AML-193 (cell line): Measurements from ENCODE around the gene SPNS3.

ENCODE experiments used
- DNase-seq, 2 experiments: peaks; one replicate each; lab custom pipeline; 2025; lab: John Stamatoyannopoulos, UW

SPNS3 gene

DNA sequence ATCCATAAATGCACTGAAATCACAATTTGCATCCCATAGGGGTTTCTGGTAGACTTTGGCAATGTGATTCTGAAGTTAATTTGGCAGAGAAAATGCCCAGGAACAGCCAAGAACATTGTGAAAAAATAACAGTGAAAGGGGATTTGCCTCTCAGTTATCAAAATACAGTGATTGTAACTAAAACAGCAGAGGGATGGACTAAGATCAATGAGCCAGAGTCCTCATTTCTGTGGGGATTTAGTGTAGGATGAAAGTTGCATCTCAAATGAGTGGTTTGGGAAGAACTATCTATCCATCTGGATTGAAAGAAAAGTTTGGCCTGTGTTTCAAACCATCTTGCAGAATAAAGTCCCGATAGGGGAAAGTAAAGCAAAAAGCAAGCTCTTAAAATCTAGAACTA lies 93.4 kb downstream of the SPNS3 start:
- DNase-seq: no peak

DNA sequence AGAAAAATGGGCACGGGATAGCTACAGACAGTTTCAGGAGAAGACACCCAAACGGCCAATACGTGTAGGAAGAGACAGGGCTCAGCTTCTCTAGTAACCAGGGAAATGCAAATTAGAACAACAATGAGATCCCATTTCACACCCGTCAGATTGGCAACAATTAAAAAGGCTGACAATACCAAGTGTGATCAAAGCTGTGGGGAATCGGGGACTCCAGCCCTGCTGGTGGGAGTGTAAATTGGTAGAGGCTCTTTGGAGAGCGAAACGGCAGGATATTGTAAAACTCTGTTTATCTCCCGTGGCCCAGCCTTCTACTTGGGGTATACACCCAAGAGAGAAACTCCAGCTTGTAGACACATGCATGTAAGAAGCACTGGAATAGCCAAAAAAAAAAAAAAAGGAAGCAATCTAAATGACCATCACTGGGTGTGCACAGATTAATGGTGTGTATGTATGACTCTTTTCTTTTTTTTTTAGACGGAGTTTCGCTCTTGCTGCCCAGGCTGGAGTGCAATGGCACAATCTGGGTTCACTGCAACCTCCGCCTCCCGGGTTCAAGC lies 93.9 kb downstream of the SPNS3 start:
- no peak for DNase-seq

DNA sequence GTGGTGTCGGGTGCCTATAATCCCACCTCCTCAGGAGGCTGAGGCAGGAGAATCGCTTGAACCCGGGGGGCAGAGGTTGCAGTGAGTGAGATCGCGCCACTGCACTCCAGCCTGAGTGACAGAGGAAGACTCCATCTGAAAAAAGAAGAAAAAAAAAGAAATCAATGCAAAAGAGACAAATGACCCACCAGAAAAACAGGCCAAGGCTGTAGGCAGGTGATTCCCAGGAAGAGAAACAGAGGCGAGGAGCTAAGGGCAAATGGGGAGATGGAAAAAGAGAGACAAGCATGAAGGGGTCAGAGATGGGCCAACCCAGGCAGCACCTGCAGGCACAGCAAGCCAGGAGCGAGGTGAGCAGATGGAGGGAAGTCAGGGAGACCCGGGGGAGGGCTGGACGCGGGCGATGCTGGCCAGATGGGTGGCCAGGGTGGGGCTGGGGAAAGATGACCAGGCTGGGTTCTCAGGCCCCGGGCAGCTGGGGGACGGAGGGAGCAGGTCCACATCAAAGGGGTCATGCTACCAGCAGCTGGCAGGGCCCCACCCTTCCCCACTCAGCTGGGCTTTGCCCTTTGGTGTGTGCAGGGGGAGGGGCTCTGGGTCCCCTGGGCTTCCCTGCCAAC lies 95.9 kb downstream of the SPNS3 start:
- DNase-seq: no peak

DNA sequence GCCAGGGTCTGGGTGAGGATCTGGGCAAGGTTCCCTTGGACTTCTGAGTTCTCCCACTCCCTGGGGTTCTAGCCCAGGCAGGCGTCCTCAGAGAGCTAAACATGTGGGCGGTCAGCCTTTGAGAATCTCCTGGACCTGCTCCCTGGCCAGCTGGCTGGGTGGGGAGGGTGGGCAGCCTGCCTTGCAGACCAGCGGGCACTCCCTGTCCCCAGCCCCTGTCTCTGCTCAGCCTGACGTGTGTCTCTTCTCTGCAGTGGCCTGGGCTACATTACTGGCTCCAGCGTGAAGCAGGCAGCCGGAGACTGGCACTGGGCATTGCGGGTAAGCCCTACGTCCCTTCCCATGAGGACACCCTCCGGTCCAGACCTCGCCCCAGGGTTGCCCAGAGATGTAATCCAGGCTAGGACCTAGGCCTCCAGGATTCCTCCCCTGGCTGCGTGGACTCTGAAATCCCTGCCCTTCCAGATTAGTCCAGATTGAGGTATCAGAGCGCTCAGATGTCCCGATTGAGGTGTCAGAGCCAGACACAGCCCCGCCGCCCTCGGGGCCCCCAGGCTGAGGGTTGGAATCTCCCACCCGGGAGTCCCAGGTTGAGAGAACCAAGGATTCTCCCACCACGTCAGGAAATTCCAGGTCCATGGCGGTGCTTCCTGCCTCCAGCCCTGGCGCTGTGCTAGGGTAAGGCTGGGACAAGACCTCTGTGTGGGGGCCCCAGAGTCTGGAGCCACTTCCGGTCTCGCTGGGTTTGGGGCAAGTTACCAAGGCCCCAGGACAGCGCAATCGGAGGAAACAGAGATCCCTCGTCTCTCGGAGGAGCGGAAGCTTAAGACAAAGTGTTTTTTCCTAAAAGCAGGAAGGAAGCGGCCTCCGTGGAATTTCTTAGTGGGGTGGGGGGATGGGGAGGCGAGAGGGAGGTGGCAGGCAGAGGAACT lies 97.3 kb downstream of the SPNS3 start:
- DNase-seq: no peak

DNA sequence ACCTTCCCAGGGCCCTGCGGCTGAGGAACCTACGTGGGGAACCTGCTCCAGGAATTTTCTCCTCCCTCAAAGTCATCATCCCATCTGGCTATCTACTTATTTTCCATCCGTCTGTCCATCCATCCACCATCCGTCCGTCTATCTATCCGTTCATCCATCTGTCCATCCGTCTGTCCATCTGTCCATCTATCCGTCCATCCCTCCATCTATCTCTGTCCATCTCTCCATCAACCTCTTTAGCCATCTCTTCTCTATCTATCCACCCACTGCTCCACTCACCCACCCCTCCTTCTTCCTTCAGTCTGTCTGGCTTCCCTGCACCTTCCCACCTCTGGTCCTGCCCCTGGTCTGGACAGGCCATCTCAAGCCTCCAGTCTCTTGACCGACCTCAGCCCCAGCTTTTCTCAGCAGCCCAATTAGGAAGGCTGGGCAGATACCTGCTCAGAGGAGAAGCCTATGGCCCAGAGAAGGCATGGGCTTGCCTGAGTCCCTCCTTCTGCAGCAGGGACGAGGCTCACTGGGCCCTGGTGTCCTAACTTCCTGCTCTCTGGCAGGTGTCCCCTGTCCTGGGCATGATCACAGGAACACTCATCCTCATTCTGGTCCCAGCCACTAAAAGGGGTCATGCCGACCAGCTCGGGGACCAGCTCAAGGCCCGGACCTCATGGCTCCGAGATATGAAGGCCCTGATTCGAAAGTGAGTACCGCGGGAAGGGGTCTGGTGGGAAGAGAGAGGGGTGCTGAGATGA lies 98.4 kb downstream of the SPNS3 start:
- no peak for DNase-seq

DNA sequence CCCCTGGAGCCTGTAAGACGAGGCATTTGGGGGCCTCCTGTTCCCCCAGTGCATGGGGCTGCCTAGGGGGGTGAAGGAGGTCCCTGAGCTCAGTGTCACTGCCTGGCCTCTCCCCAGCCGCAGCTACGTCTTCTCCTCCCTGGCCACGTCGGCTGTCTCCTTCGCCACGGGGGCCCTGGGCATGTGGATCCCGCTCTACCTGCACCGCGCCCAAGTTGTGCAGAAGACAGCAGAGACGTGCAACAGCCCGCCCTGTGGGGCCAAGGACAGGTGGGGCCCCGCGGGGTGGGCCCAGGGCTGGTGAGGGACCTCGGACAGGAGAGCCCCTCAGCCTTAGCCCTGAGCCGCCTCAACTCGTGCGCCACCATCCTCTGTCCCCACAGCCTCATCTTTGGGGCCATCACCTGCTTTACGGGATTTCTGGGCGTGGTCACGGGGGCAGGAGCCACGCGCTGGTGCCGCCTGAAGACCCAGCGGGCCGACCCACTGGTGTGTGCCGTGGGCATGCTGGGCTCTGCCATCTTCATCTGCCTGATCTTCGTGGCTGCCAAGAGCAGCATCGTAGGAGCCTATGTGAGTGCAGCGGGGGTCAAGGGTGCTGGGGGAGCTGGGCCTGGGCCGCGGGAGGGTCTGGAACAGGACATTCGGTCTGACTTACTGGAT lies 99.3 kb downstream of the SPNS3 start:
- no peak for DNase-seq

DNA sequence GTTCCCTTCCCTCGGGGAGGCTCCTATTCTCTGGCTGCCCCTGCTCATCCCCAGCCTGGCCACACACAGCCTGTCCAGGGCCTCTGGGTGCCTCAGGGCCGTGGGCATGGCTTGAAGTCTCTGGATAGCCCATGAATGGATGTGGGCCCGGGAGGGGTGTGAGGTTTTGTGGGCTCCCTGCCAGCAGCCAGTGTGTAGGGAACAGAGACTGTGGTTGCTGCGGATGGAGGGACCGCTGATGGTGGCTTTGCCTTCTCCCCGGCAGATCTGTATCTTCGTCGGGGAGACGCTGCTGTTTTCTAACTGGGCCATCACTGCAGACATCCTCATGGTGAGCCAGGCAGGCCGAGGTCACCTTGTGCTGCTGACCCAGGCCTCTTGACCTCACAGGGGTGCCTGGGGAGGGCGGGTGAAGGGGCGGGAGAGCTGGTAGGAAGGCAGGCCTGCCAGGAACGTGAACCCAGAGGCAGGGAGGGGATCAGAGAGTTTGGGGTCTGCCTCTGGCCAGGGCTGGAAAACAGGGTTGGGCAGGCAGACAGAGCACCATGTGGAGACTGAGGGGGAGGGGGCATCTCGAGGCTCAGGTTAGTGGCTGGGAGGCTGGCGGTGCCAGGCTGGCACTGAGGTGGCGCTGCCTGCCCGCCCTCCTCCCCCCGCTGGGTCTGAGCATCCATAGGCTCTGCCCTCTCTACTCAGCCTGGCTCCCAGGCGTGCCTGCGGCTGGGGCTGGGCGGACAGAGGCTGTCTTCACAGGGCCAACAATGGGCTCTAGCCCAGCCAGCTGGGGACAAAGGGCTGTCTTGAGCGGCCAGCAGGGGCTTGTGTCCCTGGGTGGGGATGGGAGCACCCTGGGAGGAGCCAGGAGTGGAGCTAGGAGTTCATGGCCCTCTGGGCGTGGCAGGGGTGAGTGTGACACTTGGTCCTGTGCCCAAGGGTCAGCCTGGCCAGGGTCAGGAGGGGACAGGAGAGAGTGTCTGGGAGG lies 100.1 kb downstream of the SPNS3 start:
- no peak for DNase-seq

DNA sequence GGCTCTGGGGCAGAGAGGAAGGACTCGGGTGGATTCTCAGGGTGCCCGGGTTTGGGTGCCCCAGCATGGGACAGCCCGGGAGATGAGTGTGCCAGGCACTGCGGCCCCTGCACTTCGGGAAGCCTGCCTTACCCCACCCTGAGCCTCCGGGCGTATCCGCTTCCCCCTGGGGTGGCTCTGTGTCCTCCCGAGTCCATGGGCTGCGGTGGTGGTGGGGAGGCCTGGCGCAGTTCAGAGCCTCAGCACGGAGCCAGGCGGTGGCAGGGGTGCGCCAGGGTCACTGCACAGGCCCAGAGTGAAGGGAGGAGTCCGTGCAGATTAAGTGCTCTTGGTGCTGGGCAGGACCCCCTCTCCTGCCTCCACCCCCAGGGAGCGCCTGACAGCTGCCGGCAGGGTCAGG lies 100.8 kb downstream of the SPNS3 start:
- no peak for DNase-seq

DNA sequence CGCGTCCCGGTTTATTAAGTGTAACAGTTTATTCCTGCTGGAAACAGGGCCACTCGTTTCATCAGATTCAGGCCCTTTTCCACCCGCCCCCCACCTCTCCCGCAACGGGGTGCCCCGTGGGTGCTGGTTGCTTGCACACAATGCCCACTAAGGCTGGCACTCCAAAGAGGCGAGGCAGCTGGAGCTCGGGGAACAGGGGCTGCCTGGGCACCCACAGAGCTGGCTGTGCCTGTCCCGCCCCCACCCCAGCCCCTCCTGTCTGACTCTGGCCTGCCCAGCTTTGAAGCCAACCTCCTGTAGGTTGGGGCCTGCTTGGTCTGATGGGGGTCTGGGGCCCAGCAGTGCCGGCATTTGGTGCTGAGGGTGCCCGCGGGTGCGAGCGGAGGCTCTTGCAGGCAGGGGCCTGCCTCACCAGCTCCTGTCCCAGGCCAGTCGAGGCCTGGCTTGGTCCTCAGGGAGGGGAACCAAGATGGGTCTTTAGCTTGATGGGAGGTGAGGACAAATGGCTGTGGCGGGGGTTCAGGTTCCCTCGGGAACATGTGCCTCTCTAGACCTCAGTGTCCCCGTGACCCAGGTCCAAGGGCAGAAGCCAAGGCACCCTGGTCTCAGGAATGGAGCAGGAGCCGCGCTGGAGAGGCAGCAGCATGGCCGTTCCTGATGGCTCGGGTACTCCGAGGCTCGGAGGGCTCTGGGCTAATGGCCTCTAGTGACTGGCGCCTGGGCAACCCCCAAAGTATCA lies 101.4 kb downstream of the SPNS3 start:
- DNase-seq: no peak

DNA sequence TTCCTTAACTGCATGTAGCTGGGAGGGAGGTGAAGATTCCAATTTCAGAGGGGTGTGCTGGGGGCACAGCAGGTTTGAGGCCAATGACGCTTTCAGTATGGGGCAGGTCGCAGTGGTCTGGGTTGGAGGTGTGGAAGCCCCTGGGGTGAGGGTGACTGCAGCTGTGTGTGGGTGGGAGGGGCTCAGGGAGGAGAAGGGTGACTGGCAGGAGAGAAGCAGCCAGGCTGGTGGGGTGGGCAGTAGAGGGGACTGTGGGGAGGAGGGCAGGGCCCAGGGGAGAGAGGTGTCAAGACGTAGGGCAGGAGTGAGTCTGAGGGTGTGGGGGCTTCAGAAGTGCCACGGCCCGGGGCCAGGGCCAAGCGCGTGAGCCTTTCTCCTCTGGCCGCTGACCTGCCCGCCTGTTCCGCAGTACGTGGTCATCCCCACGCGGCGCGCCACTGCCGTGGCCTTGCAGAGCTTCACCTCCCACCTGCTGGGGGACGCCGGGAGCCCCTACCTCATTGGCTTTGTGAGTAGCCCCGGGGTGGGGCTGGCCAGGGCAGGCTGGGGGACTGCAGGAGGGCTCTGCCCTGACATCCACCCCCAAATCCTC lies 102.0 kb downstream of the SPNS3 start:
- DNase-seq: no peak

DNA sequence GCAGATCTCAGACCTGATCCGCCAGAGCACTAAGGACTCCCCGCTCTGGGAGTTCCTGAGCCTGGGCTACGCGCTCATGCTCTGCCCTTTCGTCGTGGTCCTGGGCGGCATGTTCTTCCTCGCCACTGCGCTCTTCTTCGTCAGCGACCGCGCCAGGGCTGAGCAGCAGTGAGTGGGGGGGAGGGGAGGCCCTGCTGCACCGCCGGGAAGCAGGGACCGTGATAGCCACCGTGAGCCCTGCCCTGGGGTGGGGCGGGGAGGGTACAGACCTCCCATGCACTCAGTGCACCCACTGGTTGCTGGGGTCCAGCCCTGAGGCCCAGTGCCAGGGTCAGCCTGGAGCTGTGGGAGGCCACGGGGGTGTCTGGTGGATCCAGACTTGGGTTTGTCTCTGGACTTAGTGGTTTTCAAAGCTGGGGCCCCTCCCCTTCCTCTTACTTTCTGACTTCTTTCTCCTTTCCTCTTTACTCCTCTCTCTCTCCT lies 102.6 kb downstream of the SPNS3 start:
- no peak for DNase-seq

DNA sequence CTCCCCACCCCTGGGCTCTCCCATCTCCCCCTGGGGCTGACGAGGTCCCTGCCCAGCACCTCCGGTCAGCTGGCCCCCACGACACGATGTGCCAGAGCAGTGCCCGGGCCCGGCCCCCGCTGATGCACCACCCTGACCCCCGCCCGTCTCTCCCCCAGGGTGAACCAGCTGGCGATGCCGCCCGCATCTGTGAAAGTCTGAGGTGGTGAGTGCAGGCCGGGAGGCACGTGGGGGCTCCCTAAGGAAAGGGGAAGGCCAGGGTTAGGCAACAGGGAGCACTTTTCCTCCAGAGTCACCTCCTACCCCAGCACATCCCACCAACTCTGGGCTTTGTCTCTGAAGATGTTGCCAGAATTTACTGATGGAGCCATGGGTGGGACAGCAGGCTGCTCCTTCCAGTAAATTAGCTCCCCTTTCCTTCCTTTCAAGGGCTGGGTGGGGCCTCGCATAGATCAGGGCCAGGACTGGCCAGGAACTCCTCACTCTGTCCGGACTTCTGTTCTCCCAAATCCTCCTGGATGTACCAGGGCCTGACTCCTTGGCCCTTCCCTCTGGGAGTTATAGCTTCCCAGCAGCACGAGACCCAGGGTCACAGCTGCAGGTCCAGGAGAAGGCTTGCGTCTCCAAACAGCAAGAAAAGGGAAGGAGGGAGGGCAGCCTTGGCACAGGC lies 103.1 kb downstream of the SPNS3 start:
- DNase-seq: no peak
